A673 (cell line): ENCODE measurements around the gene IL17B. TPM values are rescaled to one million over a fixed set of nuclear protein-coding genes. Genes with fewer than 3 reads are reported as not detected.

Experiments used
- BruUV-seq: library from RNA; stranded (reverse); fragments of 400-500 nt; replicated peaks from 2 replicates; lab custom pipeline; 2021; lab: Mats Ljungman, UMichigan
- CTCF ChIA-PET: fragments of 300-600 bp; sonication (Branson Sonifier 250); formaldehyde crosslinking; loops from one replicate; lab custom pipeline; 2022; ENCODE audit warnings: antibody characterized with exemption; lab: Charles Lee
- POLR2A ChIA-PET: fragments of 300-600 bp; sonication (Branson Sonifier 250); formaldehyde crosslinking; loops from one replicate; lab custom pipeline; 2022; ENCODE audit warnings: antibody characterized with exemption; ENCODE audit not compliant: low non-redundant PET; lab: Charles Lee
- DNase-seq: peaks from one replicate; pipeline ENCODE4 v3.0.0-alpha.2; 2015; ENCODE audit warnings: low spot score
- H3K27ac ChIP-seq: fragments of 200-600 bp; sonication (generic); 2 replicates; pipeline ENCODE4 v1.5.1; 2016; ENCODE audit warnings: mixed run types, low read depth, mild to moderate bottlenecking, mixed read lengths, antibody characterized with exemption, low read length; ENCODE audit not compliant: poor library complexity, severe bottlenecking
- H3K27me3 ChIP-seq: fragments of 200-600 bp; sonication (generic); replicated peaks from 2 replicates; pipeline ENCODE4 v1.6.1; 2017; ENCODE audit warnings: mixed run types, low read depth, mild to moderate bottlenecking, mixed read lengths, antibody characterized with exemption, low read length; ENCODE audit not compliant: insufficient read depth, poor library complexity
- H3K36me3 ChIP-seq: fragments of 200-600 bp; sonication (generic); 2 replicates; pipeline ENCODE4 v1.6.1; 2016; ENCODE audit warnings: mixed run types, mild to moderate bottlenecking, mixed read lengths, antibody characterized with exemption, low read length; ENCODE audit not compliant: insufficient read depth, poor library complexity, severe bottlenecking
- H3K4me1 ChIP-seq: fragments of 200-600 bp; sonication (generic); 2 replicates; pipeline ENCODE4 v1.6.1; 2017; ENCODE audit warnings: mixed run types, mild to moderate bottlenecking, mixed read lengths, antibody characterized with exemption, low read length; ENCODE audit not compliant: insufficient read depth, poor library complexity, severe bottlenecking
- H3K4me3 ChIP-seq: fragments of 200-600 bp; sonication (generic); 2 replicates; pipeline ENCODE4 v1.5.1; 2016; ENCODE audit warnings: low read depth, mixed run types, mild to moderate bottlenecking, mixed read lengths, low read length; ENCODE audit not compliant: poor library complexity, severe bottlenecking
- H3K9me3 ChIP-seq: fragments of 200-600 bp; sonication (generic); 2 replicates; pipeline ENCODE4 v1.6.1; 2016; ENCODE audit warnings: mixed run types, low read depth, mild to moderate bottlenecking, mixed read lengths, antibody characterized with exemption, low read length; ENCODE audit not compliant: poor library complexity, severe bottlenecking
- CTCF ChIP-seq: fragments of 300-800, 200-600 bp; sonication (generic); conservative IDR thresholded peaks from 2 replicates; pipeline ENCODE4 v1.5.1; 2017; ENCODE audit warnings: low read depth, mild to moderate bottlenecking, antibody characterized with exemption, low read length, moderate library complexity, mixed read lengths
- EZH2 ChIP-seq: fragments of 200-600 bp; sonication (generic); IDR thresholded peaks from 2 replicates; pipeline ENCODE4 v1.6.1; 2017; ENCODE audit warnings: borderline replicate concordance, low read depth, mild to moderate bottlenecking, mixed read lengths, antibody characterized with exemption, low read length; ENCODE audit not compliant: poor library complexity, severe bottlenecking
- intact Hi-C: fragments of 100-400 bp; cut with micrococcal nuclease; formaldehyde crosslinking; loops from one replicate; pipeline ENCODE4 v1.10.0; 2022; ENCODE audit not compliant: unreplicated experiment
- total RNA-seq: library from RNA; stranded (reverse); gene quantifications from 2 replicates; pipeline ENCODE4 v1.2.3, GENCODE V29; 2021

Gene IL17B
- total RNA-seq, 1 experiment from 2014 or later: not detected

GRCh38 chr5:149419859-149420544 is 40.9 kb upstream of the IL17B start:
- intact Hi-C loops: no loop called here
- Histone ChIP-seq H3K4me3 (no peak overlapping the region), H3K4me1 (peaks cover 8% of the 10 kb centered on the region), H3K27me3 (no peaks in the 10 kb centered on the region), H3K9me3 (no peaks in the 10 kb centered on the region), H3K27ac (no peak overlapping the region), H3K36me3 (no peaks in the 10 kb centered on the region)
- ChIA-PET POLR2A (interaction anchor here (0.7 kb wide), 1 partner anchor 101 kb away, joined by 12 read pairs; no protein-coding TSS in a partner anchor), CTCF (interaction anchor here (0.7 kb wide), 1 partner anchor 1125 kb away, joined by 3 read pairs; no protein-coding TSS in a partner anchor)
- BruUV-seq: no TSS peak
- TF ChIP-seq EZH2: no peak
- TF ChIP-seq CTCF: no peak
- no peak for DNase-seq

GRCh38 chr5:149419532-149419858 is 40.4 kb upstream of the IL17B start:
- ChIA-PET POLR2A (interaction anchor here (0.7 kb wide), 1 partner anchor 102 kb away, joined by 12 read pairs; no protein-coding TSS in a partner anchor), CTCF (interaction anchor here (0.7 kb wide), 1 partner anchor 1126 kb away, joined by 3 read pairs; no protein-coding TSS in a partner anchor)
- BruUV-seq: no TSS peak
- H3K4me3 ChIP-seq: no peak overlapping the region
- no peak for TF ChIP-seq EZH2
- TF ChIP-seq CTCF: no peak
- H3K27me3 ChIP-seq: no peaks in the 10 kb centered on the region
- no peak for DNase-seq
- H3K9me3 ChIP-seq: no peaks in the 10 kb centered on the region
- peaks cover 8% of the 10 kb centered on the region for H3K4me1 ChIP-seq
- intact Hi-C loops: no loop called here
- H3K27ac ChIP-seq: no peak overlapping the region
- H3K36me3 ChIP-seq: no peaks in the 10 kb centered on the region

- Histone ChIP-seq H3K9me3 (no peaks in the 10 kb centered on the region), H3K36me3 (no peaks in the 10 kb centered on the region), H3K27me3 (no peaks in the 10 kb centered on the region), H3K27ac (no peak overlapping the region), H3K4me3 (no peak overlapping the region), H3K4me1 (peaks cover 8% of the 10 kb centered on the region)
- TF ChIP-seq EZH2 (no peak), CTCF (no peak)
- ChIA-PET POLR2A (interaction anchor here (0.7 kb wide), 1 partner anchor 102 kb away, joined by 12 read pairs; no protein-coding TSS in a partner anchor), CTCF (interaction anchor here (0.7 kb wide), 1 partner anchor 1126 kb away, joined by 3 read pairs; no protein-coding TSS in a partner anchor)
- no peak for DNase-seq
- intact Hi-C loops: no loop called here
- no TSS peak for BruUV-seq
These were observed 39.9 kb upstream of the IL17B start for GRCh38 chr5:149418910-149419531.
